Fibroblast of skin of back (primary cell): ENCODE results near the gene TLR10. TPM values are rescaled to one million over a fixed set of nuclear protein-coding genes. Genes with fewer than 3 reads are reported as not detected.
"Not testable (repeated sequence)": the region's sequence is repeated elsewhere in the genome, so short reads cannot be mapped to it uniquely, and the experiment has no call there.

Experiments used
- DNase-seq: peaks from one replicate; pipeline ENCODE4 v3.0.0-alpha.2; 2013
- polyA plus RNA-seq, 2 experiments: library from polyadenylated mRNA; unstranded; fragments of 120-200 nt; gene quantifications; one replicate each; pipeline ENCODE4 v1.2.1, GENCODE V29; 2013; ENCODE audit not compliant: insufficient read length in 2 of 2

TLR10 gene
- not detected for polyA plus RNA-seq (2013, experiment 1 of 2; ENCODE audit: insufficient read length)
- polyA plus RNA-seq (2013, experiment 2 of 2; ENCODE audit: insufficient read length): not detected

GRCh38 chr4:38782452-38783108 is at the start of gene TLR10:
Gene TLR10, minus strand, starts transcription at chr4:38782990. Its CDS starts 7,400 bp downstream, at chr4:38775590.
- peak; percentile 42 for DNase-seq

GRCh38 chr4:38832206-38832605 is 49.4 kb upstream of the TLR10 start:
- no peak for DNase-seq

- peak; percentile 67 for DNase-seq
These were observed 48.9 kb upstream of the TLR10 start for GRCh38 chr4:38831653-38832052.

GRCh38 chr4:38829237-38829636 is 46.4 kb upstream of the TLR10 start:
- no peak for DNase-seq

GRCh38 chr4:38823766-38824165 is 41.0 kb upstream of the TLR10 start:
- no peak for DNase-seq

GRCh38 chr4:38822748-38823303 is 40.0 kb upstream of the TLR10 start:
- DNase-seq: no peak

- peak; percentile 32 for DNase-seq
These were observed 38.9 kb upstream of the TLR10 start for GRCh38 chr4:38821739-38822138.

- DNase-seq: no peak
These were observed 37.7 kb upstream of the TLR10 start for GRCh38 chr4:38820329-38821061.

- peak; percentile 72 for DNase-seq
These were observed 36.8 kb upstream of the TLR10 start for GRCh38 chr4:38819569-38819968.

GRCh38 chr4:38818441-38818976 is 35.7 kb upstream of the TLR10 start:
- no peak for DNase-seq

GRCh38 chr4:38815885-38816782 is 33.3 kb upstream of the TLR10 start:
- DNase-seq: no peak

GRCh38 chr4:38814386-38814785 is 31.6 kb upstream of the TLR10 start:
- DNase-seq: no peak

GRCh38 chr4:38811297-38811696 is 28.5 kb upstream of the TLR10 start:
- DNase-seq: no peak

- not testable (repeated sequence) for DNase-seq
These were observed 24.7 kb upstream of the TLR10 start for GRCh38 chr4:38807462-38807861.

GRCh38 chr4:38806251-38806650 is 23.5 kb upstream of the TLR10 start:
- not testable (repeated sequence) for DNase-seq

GRCh38 chr4:38805530-38806145 is 22.8 kb upstream of the TLR10 start:
- peak; percentile 23 for DNase-seq

GRCh38 chr4:38804654-38805295 is 22.0 kb upstream of the TLR10 start, which contains the start of gene TLR1:
Gene TLR1, minus strand, starts transcription at chr4:38804791. Its CDS starts 5,960 bp downstream, at chr4:38798831.
- peak; percentile 61 for DNase-seq

GRCh38 chr4:38803833-38804653 is 21.3 kb upstream of the TLR10 start:
- DNase-seq: no peak

GRCh38 chr4:38802561-38803355 is 20.0 kb upstream of the TLR10 start:
- no peak for DNase-seq
